A673 (cell line): ENCODE measurements around the gene TRUB2. TPM values are rescaled to one million over a fixed set of nuclear protein-coding genes. Genes with fewer than 3 reads are reported as not detected.

ENCODE experiments used
- BruUV-seq: library from RNA; stranded (reverse); fragments of 400-500 nt; replicated peaks from 2 replicates; lab custom pipeline; 2021; lab: Mats Ljungman, UMichigan
- CTCF ChIA-PET: fragments of 300-600 bp; sonication (Branson Sonifier 250); formaldehyde crosslinking; loops from one replicate; lab custom pipeline; 2022; ENCODE audit warnings: antibody characterized with exemption; lab: Charles Lee
- POLR2A ChIA-PET: fragments of 300-600 bp; sonication (Branson Sonifier 250); formaldehyde crosslinking; loops from one replicate; lab custom pipeline; 2022; ENCODE audit warnings: antibody characterized with exemption; ENCODE audit not compliant: low non-redundant PET; lab: Charles Lee
- DNase-seq: peaks from one replicate; pipeline ENCODE4 v3.0.0-alpha.2; 2015; ENCODE audit warnings: low spot score
- H3K27ac ChIP-seq: fragments of 200-600 bp; sonication (generic); 2 replicates; pipeline ENCODE4 v1.5.1; 2016; ENCODE audit warnings: mixed run types, low read depth, mild to moderate bottlenecking, mixed read lengths, antibody characterized with exemption, low read length; ENCODE audit not compliant: poor library complexity, severe bottlenecking
- H3K27me3 ChIP-seq: fragments of 200-600 bp; sonication (generic); replicated peaks from 2 replicates; pipeline ENCODE4 v1.6.1; 2017; ENCODE audit warnings: mixed run types, low read depth, mild to moderate bottlenecking, mixed read lengths, antibody characterized with exemption, low read length; ENCODE audit not compliant: insufficient read depth, poor library complexity
- H3K36me3 ChIP-seq: fragments of 200-600 bp; sonication (generic); 2 replicates; pipeline ENCODE4 v1.6.1; 2016; ENCODE audit warnings: mixed run types, mild to moderate bottlenecking, mixed read lengths, antibody characterized with exemption, low read length; ENCODE audit not compliant: insufficient read depth, poor library complexity, severe bottlenecking
- H3K4me1 ChIP-seq: fragments of 200-600 bp; sonication (generic); 2 replicates; pipeline ENCODE4 v1.6.1; 2017; ENCODE audit warnings: mixed run types, mild to moderate bottlenecking, mixed read lengths, antibody characterized with exemption, low read length; ENCODE audit not compliant: insufficient read depth, poor library complexity, severe bottlenecking
- H3K4me3 ChIP-seq: fragments of 200-600 bp; sonication (generic); 2 replicates; pipeline ENCODE4 v1.5.1; 2016; ENCODE audit warnings: low read depth, mixed run types, mild to moderate bottlenecking, mixed read lengths, low read length; ENCODE audit not compliant: poor library complexity, severe bottlenecking
- H3K9me3 ChIP-seq: fragments of 200-600 bp; sonication (generic); 2 replicates; pipeline ENCODE4 v1.6.1; 2016; ENCODE audit warnings: mixed run types, low read depth, mild to moderate bottlenecking, mixed read lengths, antibody characterized with exemption, low read length; ENCODE audit not compliant: poor library complexity, severe bottlenecking
- EZH2 ChIP-seq: fragments of 200-600 bp; sonication (generic); IDR thresholded peaks from 2 replicates; pipeline ENCODE4 v1.6.1; 2017; ENCODE audit warnings: borderline replicate concordance, low read depth, mild to moderate bottlenecking, mixed read lengths, antibody characterized with exemption, low read length; ENCODE audit not compliant: poor library complexity, severe bottlenecking
- intact Hi-C: fragments of 100-400 bp; cut with micrococcal nuclease; formaldehyde crosslinking; loops from one replicate; pipeline ENCODE4 v1.10.0; 2022; ENCODE audit not compliant: unreplicated experiment
- total RNA-seq: library from RNA; stranded (reverse); gene quantifications from 2 replicates; pipeline ENCODE4 v1.2.3, GENCODE V29; 2021
- TF ChIP-seq, protein P1 (sequence below): fragments of 300-800, 200-600 bp; sonication (generic); conservative IDR thresholded peaks from 2 replicates; pipeline ENCODE4 v1.5.1; 2017; ENCODE audit warnings: low read depth, mild to moderate bottlenecking, antibody characterized with exemption, low read length, moderate library complexity, mixed read lengths

The TRUB2 gene
- total RNA-seq, 1 experiment from 2014 or later, result 57.4 TPM

GRCh38 chr9:128361296-128361985 lies 39.2 kb upstream of the TRUB2 start:
- ChIA-PET POLR2A (interaction anchor here (0.7 kb wide), 1 partner anchor 58 kb away, joined by 3 read pairs; no protein-coding TSS in a partner anchor), CTCF (interaction anchor here (0.6 to 1.8 kb wide), 9 partner anchors 10 to 363 kb away, joined by 3 to 27 read pairs (median 5); partner anchors contain the start of genes URM1 and ZDHHC12)
- H3K4me1 ChIP-seq, result peaks cover 24% of the 10 kb centered on the region
- H3K27ac ChIP-seq, result no peak overlapping the region
- no peak for TF ChIP-seq EZH2
- TF ChIP-seq, protein P1, sequence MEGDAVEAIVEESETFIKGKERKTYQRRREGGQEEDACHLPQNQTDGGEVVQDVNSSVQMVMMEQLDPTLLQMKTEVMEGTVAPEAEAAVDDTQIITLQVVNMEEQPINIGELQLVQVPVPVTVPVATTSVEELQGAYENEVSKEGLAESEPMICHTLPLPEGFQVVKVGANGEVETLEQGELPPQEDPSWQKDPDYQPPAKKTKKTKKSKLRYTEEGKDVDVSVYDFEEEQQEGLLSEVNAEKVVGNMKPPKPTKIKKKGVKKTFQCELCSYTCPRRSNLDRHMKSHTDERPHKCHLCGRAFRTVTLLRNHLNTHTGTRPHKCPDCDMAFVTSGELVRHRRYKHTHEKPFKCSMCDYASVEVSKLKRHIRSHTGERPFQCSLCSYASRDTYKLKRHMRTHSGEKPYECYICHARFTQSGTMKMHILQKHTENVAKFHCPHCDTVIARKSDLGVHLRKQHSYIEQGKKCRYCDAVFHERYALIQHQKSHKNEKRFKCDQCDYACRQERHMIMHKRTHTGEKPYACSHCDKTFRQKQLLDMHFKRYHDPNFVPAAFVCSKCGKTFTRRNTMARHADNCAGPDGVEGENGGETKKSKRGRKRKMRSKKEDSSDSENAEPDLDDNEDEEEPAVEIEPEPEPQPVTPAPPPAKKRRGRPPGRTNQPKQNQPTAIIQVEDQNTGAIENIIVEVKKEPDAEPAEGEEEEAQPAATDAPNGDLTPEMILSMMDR, result no peak
- peak overlapping the region; percentile 36 for H3K4me3 ChIP-seq
- intact Hi-C loops, result no loop called here
- BruUV-seq, result no TSS peak
- DNase-seq, result no peak
- H3K36me3 ChIP-seq, result no peaks in the 10 kb centered on the region
- H3K9me3 ChIP-seq, result no peaks in the 10 kb centered on the region
- no peaks in the 10 kb centered on the region for H3K27me3 ChIP-seq

DNA sequence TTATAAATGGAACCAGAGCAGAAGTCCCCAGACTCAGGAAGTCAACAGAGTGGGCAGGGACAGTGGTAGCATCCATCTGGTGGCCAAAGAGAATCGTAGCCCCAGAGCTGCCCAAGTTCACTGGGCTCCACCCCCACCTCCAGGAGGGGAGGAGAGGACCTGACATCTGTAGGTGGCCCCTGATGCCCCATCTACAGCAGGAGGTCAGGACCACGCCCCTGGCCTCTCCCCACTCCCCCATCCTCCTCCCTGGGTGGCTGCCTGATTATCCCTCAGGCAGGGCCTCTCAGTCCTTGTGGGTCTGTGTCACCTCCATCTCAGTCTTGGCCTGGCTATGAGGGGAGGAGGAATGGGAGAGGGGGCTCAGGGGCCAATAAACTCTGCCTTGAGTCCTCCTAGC lies 38.6 kb upstream of the TRUB2 start:
- Histone ChIP-seq H3K27ac (no peak overlapping the region), H3K4me3 (no peak overlapping the region), H3K4me1 (peaks cover 24% of the 10 kb centered on the region), H3K27me3 (no peaks in the 10 kb centered on the region), H3K36me3 (peaks cover 4% of the 10 kb centered on the region), H3K9me3 (no peaks in the 10 kb centered on the region)
- POLR2A ChIA-PET, result no interaction called here
- BruUV-seq, result no TSS peak
- intact Hi-C loops, result no loop called here
- CTCF ChIA-PET, result interaction anchor here (0.7 kb wide), 1 partner anchor 19 kb away, joined by 5 read pairs; no protein-coding TSS in a partner anchor
- TF ChIP-seq EZH2, result no peak
- TF ChIP-seq, protein P1, result no peak
- DNase-seq, result no peak

GRCh38 chr9:128358861-128359260 lies 36.6 kb upstream of the TRUB2 start:
- no TSS peak for BruUV-seq
- Histone ChIP-seq H3K36me3 (peaks cover 12% of the 10 kb centered on the region), H3K4me3 (no peak overlapping the region), H3K4me1 (peaks cover 10% of the 10 kb centered on the region), H3K9me3 (no peaks in the 10 kb centered on the region), H3K27me3 (no peaks in the 10 kb centered on the region), H3K27ac (no peak overlapping the region)
- intact Hi-C loops, result no loop called here
- DNase-seq, result no peak
- ChIA-PET POLR2A (no interaction called here), CTCF (no interaction called here)
- TF ChIP-seq, protein P1, result no peak
- no peak for TF ChIP-seq EZH2
